WI38 (cell line): ENCODE data around the gene SH3RF1.

ENCODE experiments used
- H3K4me3 ChIP-seq: 2 replicates; pipeline ENCODE4 v1.5.1; 2011; ENCODE audit warnings: low read depth, mild to moderate bottlenecking, control low read depth, low read length
- TF ChIP-seq, protein P1 (sequence below): IDR thresholded peaks from 2 replicates; pipeline ENCODE4 v1.5.1; 2012; ENCODE audit warnings: low read depth, mild to moderate bottlenecking, control low read depth, low read length

Gene SH3RF1

DNA sequence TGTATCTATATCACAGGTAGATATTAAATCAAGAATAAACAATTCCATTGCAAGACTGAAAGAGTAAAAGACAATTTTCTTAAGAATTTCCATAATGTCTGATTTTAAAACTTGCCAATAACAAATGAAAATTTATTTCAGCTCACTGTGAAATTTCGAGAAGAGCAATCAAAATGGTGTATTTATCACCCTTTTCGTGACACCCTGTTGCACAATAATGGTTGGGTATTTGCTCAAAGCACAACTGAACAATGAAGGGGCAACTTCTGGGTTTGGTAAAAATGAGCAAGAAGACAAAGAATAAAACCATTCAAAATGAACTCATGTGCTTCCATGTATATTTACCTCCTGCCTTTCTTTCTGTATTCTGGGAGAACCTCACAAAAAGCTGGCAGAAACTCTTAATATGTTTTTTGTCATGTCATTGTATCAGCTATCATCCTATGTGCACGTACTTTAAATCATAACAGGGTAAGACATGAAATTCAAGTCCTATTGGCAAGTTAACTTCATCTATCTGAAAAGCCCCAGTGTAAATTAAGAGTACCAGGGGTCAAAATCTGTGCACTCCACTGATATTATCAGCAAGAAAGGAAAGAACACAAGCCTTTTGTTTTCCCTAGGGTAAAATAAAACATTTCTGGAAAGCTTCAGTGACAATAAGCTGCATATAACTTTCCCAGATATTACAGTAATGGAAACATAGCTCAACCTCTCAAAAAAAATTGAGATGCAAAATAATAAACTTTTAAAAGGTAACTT, 133.8 kb downstream of the SH3RF1 start:
- TF ChIP-seq, protein P1, sequence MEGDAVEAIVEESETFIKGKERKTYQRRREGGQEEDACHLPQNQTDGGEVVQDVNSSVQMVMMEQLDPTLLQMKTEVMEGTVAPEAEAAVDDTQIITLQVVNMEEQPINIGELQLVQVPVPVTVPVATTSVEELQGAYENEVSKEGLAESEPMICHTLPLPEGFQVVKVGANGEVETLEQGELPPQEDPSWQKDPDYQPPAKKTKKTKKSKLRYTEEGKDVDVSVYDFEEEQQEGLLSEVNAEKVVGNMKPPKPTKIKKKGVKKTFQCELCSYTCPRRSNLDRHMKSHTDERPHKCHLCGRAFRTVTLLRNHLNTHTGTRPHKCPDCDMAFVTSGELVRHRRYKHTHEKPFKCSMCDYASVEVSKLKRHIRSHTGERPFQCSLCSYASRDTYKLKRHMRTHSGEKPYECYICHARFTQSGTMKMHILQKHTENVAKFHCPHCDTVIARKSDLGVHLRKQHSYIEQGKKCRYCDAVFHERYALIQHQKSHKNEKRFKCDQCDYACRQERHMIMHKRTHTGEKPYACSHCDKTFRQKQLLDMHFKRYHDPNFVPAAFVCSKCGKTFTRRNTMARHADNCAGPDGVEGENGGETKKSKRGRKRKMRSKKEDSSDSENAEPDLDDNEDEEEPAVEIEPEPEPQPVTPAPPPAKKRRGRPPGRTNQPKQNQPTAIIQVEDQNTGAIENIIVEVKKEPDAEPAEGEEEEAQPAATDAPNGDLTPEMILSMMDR: no peak
- no peak overlapping the region for H3K4me3 ChIP-seq

DNA sequence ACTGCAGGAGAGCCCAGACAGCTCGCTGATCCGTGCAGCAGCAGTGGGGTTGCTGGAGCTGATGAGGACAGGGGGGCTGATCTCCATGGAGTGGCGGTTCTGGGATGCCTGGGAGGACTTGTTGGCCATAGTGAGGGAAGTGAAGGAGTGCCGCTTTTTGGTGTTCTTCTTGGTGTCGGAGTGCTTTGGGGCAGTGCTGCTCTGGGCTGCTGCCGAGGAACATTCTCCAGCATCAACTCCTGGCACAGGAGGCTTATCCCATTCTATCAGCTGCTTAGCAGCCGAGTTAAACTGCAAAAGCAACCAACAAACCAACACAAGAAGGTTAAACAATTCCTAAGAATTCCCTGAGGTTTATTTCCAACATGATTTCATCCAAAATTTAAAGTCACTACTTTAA, 134.4 kb downstream of the SH3RF1 start:
- TF ChIP-seq, protein P1: no peak
- no peak overlapping the region for H3K4me3 ChIP-seq

DNA sequence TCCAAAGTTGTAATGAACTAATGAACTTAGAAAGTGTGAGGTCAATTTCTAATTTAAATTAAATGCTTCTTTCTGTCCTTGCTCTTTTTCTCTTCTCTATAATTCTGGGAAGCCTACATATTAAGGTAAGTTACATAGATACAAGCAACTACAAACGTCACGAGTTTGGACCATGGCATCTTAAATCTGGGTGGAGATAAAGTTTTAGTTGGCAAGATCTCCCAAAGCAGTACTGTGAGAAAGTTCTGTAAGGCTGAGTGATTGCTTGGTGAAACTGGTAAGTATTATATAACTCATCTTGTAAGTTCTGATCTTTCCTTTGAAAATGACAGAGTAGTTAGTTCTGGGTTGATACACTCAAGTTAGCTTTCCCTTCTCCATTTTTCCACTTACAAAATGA, 135.0 kb downstream of the SH3RF1 start:
- H3K4me3 ChIP-seq: no peak overlapping the region
- TF ChIP-seq, protein P1: no peak

DNA sequence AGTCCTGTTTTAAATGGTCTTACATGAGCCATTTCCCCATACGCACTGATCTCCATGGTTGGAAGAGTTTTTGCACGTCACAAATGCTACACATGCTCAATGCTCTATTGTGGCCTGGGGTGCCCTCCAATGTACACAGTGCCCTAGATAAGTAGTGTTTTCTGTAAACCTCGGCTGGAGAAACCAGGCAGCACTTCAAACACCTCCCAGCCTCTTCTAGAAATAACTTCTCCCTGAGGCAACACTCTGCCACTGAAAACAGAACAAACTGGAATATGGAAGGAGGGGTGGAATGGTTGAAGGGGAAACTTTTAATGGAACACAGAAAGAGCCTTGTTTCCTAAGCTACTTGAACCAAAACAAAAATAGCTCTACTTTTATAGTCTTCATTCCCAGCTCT, 136.8 kb downstream of the SH3RF1 start:
- TF ChIP-seq, protein P1: no peak
- H3K4me3 ChIP-seq: no peak overlapping the region

DNA sequence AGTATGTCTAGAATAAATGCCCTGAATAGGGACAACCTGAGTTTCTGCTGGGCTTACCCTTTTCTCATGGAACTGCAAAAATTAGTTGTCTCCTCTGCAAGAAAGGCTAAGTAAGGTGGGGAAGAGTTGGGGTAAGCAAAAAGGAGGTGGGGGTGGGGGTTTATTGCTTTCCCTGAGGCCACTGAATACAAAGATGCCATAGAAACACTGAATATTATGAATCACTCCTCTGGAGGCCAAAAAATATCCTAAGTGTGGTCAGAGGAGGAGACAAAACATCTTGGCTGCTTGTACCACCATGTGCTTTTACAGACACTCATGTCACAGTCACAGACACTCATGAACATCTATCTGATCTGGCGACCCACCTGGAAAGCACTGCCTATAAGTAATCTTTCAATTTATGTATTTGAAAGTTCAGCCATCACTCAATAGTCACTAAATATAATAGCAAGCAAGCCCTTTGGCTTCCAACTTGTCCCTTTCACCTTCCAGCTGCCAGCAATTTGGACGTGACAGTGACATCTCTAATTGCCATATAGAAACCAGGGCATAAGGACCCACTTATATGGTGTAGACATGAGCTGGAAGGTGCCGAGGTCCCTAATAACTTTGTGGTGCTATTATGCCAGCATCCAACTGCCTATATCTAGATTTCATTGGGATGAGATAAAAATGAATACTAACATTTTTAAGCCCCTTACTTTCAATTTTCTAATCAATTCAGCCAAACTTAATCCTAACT, 138.0 kb downstream of the SH3RF1 start:
- TF ChIP-seq, protein P1: no peak
- no peak overlapping the region for H3K4me3 ChIP-seq

DNA sequence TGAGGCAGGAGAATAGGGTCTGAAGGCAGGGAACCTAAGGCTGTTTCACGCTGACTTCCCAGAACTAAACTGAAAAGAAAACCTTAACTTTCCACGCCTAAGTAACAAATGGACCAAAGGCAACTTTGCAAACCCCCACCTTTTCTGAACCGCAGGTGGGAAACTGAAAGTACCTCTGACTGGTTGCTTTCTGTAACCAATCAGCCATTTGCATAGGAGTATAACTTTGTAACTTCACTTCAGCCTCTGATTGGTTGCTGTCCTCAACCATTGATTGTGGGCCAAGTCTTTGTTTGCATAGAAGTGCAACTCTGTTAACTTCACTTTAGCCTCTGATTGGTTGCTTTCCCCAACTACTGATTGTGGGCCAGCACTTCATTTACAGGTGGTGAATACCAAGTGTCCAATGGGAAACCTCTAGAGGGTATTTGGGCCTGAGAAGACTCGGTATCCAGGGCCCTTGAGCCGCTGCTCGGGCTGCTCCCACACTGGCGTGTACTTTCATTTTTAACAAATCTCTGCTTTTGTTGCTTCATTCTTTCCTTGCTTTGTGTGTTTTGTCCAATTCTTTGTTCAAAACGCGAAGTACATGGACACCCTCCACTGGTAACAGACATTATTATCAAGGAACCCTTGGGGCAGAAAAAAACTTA, 139.1 kb downstream of the SH3RF1 start:
- H3K4me3 ChIP-seq: no peak overlapping the region
- TF ChIP-seq, protein P1: no peak

DNA sequence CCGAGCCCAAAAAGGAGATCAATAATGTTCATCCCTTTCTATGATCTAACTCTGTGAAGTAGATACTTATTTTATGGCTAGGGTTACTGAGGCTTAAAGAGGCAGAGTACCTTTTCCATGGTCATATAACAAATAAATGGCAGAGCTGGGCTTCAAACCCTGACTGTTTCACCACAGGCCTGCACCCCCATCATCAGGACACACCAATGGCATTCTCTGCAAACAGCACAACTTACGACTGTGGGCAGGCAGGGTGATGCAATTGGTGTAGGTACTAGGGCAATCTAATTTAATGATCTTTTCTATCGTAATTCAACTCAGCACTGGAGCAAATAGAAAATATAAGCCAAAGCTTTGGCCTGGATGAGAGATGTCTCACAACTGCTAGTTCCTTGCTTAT, 141.9 kb downstream of the SH3RF1 start:
- H3K4me3 ChIP-seq: no peak overlapping the region
- TF ChIP-seq, protein P1: no peak
